Liver (tissue), 9 donors: ENCODE measurements around the gene FCHO2. TPM values are rescaled to one million over a fixed set of nuclear protein-coding genes. Genes with fewer than 3 reads are reported as not detected.
"Not testable (repeated sequence)": the region's sequence is repeated elsewhere in the genome, so short reads cannot be mapped to it uniquely, and the experiment has no call there.

Source experiments
- DNase-seq: peaks from one replicate; pipeline ENCODE4 v3.0.0-alpha.2; 2017; ENCODE audit warnings: low spot score
- H3K27ac ChIP-seq, 2 donors: one replicate each; pipeline ENCODE4 v1.7.0; 2013; ENCODE audit warnings: inconsistent platforms in 2 of 2, low read length in 2 of 2, control low read depth in 1 of 2, low read depth in 1 of 2, mild to moderate bottlenecking in 1 of 2
- H3K27me3 ChIP-seq, 4 donors: one replicate each; pipeline versions ENCODE4 v1.6.1 to v1.7.0; 2013; ENCODE audit warnings: low read length in 3 of 4, inconsistent platforms in 1 of 4, mild to moderate bottlenecking in 1 of 4, moderate library complexity in 1 of 4; ENCODE audit not compliant: control insufficient read depth in 4 of 4, insufficient read depth in 4 of 4
- H3K36me3 ChIP-seq, 4 donors: one replicate each; pipeline versions ENCODE4 v1.6.1 to v1.7.0; 2013; ENCODE audit warnings: low read length in 3 of 4, mild to moderate bottlenecking in 3 of 4, low read depth in 1 of 4, moderate library complexity in 1 of 4; ENCODE audit not compliant: control insufficient read depth in 4 of 4, insufficient read depth in 3 of 4
- H3K4me1 ChIP-seq, 4 donors: one replicate each; pipeline versions ENCODE4 v1.6.1 to v1.7.0; 2013; ENCODE audit warnings: low read length in 3 of 4, mild to moderate bottlenecking in 3 of 4, moderate library complexity in 1 of 4; ENCODE audit not compliant: control insufficient read depth in 4 of 4, insufficient read depth in 4 of 4
- H3K4me3 ChIP-seq, 3 donors: one replicate each; pipeline versions ENCODE4 v1.6.1 to v1.7.0; 2013; ENCODE audit warnings: low read length in 3 of 3, control low read depth in 1 of 3, low read depth in 1 of 3, mild to moderate bottlenecking in 1 of 3
- H3K9ac ChIP-seq, 2 donors: one replicate each; pipeline ENCODE4 v1.7.0; 2013; ENCODE audit warnings: low read length in 2 of 2, mild to moderate bottlenecking in 2 of 2, moderate library complexity in 2 of 2, control low read depth in 1 of 2, low read depth in 1 of 2
- H3K9me3 ChIP-seq, 4 donors: one replicate each; pipeline versions ENCODE4 v1.6.1 to v1.7.0; 2013; ENCODE audit warnings: low read length in 3 of 4; ENCODE audit not compliant: control insufficient read depth in 4 of 4
- EGR1 ChIP-seq, 2 donors: IDR thresholded peaks; 2 replicates each; pipeline ENCODE4 v1.6.1; 2016 to 2018; ENCODE audit warnings: antibody characterized with exemption in 2 of 2, low read depth in 2 of 2
- FOXA1 ChIP-seq: IDR thresholded peaks from 2 replicates; pipeline ENCODE4 v1.6.1; 2016; ENCODE audit warnings: antibody characterized with exemption
- GABPA ChIP-seq, 2 donors: IDR thresholded peaks in 1 of 2; conservative IDR thresholded peaks in 1 of 2; 2 replicates each; pipeline ENCODE4 v1.6.1; 2016; ENCODE audit warnings: antibody characterized with exemption in 2 of 2, mild to moderate bottlenecking in 1 of 2, moderate library complexity in 1 of 2
- HNF4A ChIP-seq, 2 donors: conservative IDR thresholded peaks; 2 replicates each; pipeline ENCODE4 v1.6.1; 2016; ENCODE audit warnings: antibody characterized with exemption in 2 of 2, mild to moderate bottlenecking in 2 of 2
- HNF4G ChIP-seq: IDR thresholded peaks from 2 replicates; pipeline ENCODE4 v1.6.1; 2016; ENCODE audit warnings: antibody characterized with exemption
- WGBS: extraction: QIAGEN DNeasy Blood & Tissue Kit; methylation state at CpG from one replicate; pipeline ENCODE4 v1.1.7; 2013; 5-methylcytosine and 5-hydroxymethylcytosine counted together
- polyA plus RNA-seq, 2 donors: library from polyadenylated mRNA; stranded (reverse) in 1 of 2; unstranded in 1 of 2; fragments of 200-250 nt in 1 of 2; fragments of >200 nt in 1 of 2; fragmentation: Nextera tagmentation in 1 of 2; extraction: Ambion mirVana in 1 of 2; gene quantifications; one replicate each; pipeline versions ENCODE4 v1.2.1 to v1.2.3, GENCODE V29; 2013 to 2015
- total RNA-seq, 2 donors: library from RNA; depleted of rRNA; stranded (reverse); fragments of >200 nt; gene quantifications; one replicate each; pipeline ENCODE4 v1.2.3, GENCODE V29; 2014
- TF ChIP-seq, protein P1 (sequence below): IDR thresholded peaks from 2 replicates; pipeline ENCODE4 v1.6.1; 2016; ENCODE audit warnings: antibody characterized with exemption, mild to moderate bottlenecking
- TF ChIP-seq, protein P2 (sequence below): IDR thresholded peaks from 2 replicates; pipeline ENCODE4 v1.6.1; 2016; ENCODE audit warnings: antibody characterized with exemption
- TF ChIP-seq, protein P3 (sequence below): IDR thresholded peaks from 2 replicates; pipeline ENCODE4 v1.6.1; 2016; ENCODE audit warnings: antibody characterized with exemption
- TF ChIP-seq, protein P4 (sequence below): fragments of 150-350 bp; IDR thresholded peaks from 2 replicates; pipeline ENCODE4 v1.5.1; 2017; ENCODE audit warnings: improper control_type of control experiment, low read depth, low read length; ENCODE audit not compliant: missing input control
- TF ChIP-seq, protein P5 (sequence below): IDR thresholded peaks from 2 replicates; pipeline ENCODE4 v1.6.1; 2016; ENCODE audit warnings: antibody characterized with exemption
- donor health status: healthy.
- donor health status: healthy.
- donor health status: healthy.
- donor health status: healthy.
- donor health status: healthy.

FCHO2 gene
- total and polyA plus RNA-seq, 4 donors = 5.3 to 37.5 (median 9.3) TPM

DNA sequence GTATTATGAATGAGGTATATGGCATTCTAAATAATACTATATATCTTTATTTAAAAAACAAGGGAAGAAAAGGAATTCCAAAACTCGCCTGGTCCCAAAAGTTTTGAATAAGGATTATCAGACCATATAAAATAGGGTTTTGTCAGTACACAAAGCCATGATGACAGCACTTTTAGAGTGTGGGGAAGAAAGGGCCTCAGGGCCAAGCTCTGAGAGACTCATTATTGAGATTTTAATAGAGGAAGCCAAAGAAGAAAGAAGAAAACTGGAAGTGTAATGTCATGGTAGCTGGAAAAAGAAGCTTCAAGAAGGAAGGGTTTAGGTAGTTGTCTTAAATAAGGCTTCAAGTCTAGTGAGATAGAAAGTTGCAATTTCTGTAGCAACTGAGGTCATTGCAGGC lies 53.0 kb downstream of the FCHO2 start:
- H3K9ac ChIP-seq = no peak overlapping the region
- no peak overlapping the region for H3K27ac ChIP-seq
- DNase-seq = no peak
- WGBS = 95% methylated on average over 1 of the region's 1 CpG
- no peaks in the 10 kb centered on the region for H3K4me1 ChIP-seq
- TF ChIP-seq, protein P1, sequence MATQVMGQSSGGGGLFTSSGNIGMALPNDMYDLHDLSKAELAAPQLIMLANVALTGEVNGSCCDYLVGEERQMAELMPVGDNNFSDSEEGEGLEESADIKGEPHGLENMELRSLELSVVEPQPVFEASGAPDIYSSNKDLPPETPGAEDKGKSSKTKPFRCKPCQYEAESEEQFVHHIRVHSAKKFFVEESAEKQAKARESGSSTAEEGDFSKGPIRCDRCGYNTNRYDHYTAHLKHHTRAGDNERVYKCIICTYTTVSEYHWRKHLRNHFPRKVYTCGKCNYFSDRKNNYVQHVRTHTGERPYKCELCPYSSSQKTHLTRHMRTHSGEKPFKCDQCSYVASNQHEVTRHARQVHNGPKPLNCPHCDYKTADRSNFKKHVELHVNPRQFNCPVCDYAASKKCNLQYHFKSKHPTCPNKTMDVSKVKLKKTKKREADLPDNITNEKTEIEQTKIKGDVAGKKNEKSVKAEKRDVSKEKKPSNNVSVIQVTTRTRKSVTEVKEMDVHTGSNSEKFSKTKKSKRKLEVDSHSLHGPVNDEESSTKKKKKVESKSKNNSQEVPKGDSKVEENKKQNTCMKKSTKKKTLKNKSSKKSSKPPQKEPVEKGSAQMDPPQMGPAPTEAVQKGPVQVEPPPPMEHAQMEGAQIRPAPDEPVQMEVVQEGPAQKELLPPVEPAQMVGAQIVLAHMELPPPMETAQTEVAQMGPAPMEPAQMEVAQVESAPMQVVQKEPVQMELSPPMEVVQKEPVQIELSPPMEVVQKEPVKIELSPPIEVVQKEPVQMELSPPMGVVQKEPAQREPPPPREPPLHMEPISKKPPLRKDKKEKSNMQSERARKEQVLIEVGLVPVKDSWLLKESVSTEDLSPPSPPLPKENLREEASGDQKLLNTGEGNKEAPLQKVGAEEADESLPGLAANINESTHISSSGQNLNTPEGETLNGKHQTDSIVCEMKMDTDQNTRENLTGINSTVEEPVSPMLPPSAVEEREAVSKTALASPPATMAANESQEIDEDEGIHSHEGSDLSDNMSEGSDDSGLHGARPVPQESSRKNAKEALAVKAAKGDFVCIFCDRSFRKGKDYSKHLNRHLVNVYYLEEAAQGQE = no peak
- TF ChIP-seq, protein P2, sequence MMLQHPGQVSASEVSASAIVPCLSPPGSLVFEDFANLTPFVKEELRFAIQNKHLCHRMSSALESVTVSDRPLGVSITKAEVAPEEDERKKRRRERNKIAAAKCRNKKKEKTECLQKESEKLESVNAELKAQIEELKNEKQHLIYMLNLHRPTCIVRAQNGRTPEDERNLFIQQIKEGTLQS = no peak
- TF ChIP-seq, protein P3, sequence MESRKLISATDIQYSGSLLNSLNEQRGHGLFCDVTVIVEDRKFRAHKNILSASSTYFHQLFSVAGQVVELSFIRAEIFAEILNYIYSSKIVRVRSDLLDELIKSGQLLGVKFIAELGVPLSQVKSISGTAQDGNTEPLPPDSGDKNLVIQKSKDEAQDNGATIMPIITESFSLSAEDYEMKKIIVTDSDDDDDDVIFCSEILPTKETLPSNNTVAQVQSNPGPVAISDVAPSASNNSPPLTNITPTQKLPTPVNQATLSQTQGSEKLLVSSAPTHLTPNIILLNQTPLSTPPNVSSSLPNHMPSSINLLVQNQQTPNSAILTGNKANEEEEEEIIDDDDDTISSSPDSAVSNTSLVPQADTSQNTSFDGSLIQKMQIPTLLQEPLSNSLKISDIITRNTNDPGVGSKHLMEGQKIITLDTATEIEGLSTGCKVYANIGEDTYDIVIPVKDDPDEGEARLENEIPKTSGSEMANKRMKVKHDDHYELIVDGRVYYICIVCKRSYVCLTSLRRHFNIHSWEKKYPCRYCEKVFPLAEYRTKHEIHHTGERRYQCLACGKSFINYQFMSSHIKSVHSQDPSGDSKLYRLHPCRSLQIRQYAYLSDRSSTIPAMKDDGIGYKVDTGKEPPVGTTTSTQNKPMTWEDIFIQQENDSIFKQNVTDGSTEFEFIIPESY = no peak
- TF ChIP-seq HNF4G (no peak), GABPA (IDR thresholded peaks at IDR 0.05 in 1 of 2, conservative IDR thresholded peaks at IDR 0.05 in 1 of 2) (no peak), EGR1 (IDR thresholded peaks at IDR 0.05; ENCODE audit: low read depth in 2 of 2) (no peak), FOXA1 (no peak), HNF4A (conservative IDR thresholded peaks at IDR 0.05) (no peak)
- TF ChIP-seq, protein P4, sequence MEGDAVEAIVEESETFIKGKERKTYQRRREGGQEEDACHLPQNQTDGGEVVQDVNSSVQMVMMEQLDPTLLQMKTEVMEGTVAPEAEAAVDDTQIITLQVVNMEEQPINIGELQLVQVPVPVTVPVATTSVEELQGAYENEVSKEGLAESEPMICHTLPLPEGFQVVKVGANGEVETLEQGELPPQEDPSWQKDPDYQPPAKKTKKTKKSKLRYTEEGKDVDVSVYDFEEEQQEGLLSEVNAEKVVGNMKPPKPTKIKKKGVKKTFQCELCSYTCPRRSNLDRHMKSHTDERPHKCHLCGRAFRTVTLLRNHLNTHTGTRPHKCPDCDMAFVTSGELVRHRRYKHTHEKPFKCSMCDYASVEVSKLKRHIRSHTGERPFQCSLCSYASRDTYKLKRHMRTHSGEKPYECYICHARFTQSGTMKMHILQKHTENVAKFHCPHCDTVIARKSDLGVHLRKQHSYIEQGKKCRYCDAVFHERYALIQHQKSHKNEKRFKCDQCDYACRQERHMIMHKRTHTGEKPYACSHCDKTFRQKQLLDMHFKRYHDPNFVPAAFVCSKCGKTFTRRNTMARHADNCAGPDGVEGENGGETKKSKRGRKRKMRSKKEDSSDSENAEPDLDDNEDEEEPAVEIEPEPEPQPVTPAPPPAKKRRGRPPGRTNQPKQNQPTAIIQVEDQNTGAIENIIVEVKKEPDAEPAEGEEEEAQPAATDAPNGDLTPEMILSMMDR = no peak
- peaks cover 0 to 6% (median 4%) of the 10 kb centered on the region in 4 donors for H3K36me3 ChIP-seq
- no peaks in the 10 kb centered on the region for H3K27me3 ChIP-seq
- H3K9me3 ChIP-seq = no peaks in the 10 kb centered on the region
- no peak overlapping the region for H3K4me3 ChIP-seq

DNA sequence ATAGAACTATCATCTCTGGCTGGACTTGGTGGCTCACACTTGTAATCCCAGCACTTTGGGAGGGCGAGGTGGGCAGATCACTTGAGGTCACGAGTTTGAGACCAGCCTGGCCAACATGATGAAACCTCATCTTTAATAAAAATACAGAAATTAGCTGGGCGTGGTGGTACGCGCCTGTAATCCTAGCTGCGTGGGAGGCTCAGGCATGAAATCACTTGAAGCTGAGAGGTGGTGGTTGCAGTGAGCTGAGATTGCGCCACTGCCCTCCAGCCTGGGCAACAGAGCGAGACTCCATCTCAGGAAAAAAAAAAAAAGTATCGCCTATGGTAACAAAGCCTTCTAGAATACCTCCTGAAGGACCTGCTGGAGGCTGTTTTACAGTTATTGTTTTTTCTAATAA lies 55.8 kb downstream of the FCHO2 start:
- H3K27ac ChIP-seq, H3K4me1 ChIP-seq, H3K9me3 ChIP-seq, H3K27me3 ChIP-seq, H3K36me3 ChIP-seq, DNase-seq, H3K4me3 ChIP-seq, H3K9ac ChIP-seq: not testable (repeated sequence)
- 98% methylated on average over 9 of the region's 9 CpGs for WGBS

DNA sequence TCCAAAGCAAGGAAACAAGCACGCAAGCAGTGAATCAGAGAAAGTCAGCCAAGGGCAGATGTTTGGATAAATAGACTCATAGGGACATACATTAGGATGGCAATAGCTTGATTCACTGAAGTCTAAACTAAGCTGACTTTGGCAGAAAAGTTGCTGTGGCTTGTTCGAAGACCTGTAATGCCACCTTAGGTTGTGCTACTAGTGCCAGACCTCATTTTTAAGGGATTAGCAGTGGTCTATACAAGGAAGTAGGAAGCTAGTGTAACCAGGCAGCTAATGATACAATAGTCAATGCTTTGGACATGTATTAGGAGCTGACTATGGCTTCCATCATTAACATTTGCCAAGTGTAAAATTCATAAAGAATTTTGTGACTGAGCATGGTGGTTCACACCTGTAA lies 63.1 kb downstream of the FCHO2 start:
- Histone ChIP-seq H3K27me3 (no peaks in the 10 kb centered on the region), H3K4me1 (peaks cover 0 to 13% (median 7%) of the 10 kb centered on the region in 4 donors), H3K9ac (no peak overlapping the region), H3K9me3 (no peaks in the 10 kb centered on the region), H3K36me3 (peaks cover 0 to 8% (median 4%) of the 10 kb centered on the region in 4 donors), H3K4me3 (no peak overlapping the region), H3K27ac (no peak overlapping the region)
- DNase-seq = no peak
- 94% methylated on average over 2 of the region's 2 CpGs for WGBS
- no peak for TF ChIP-seq EGR1 (IDR thresholded peaks at IDR 0.05; ENCODE audit: low read depth in 2 of 2)
- TF ChIP-seq, protein P4 = no peak
- no peak for TF ChIP-seq GABPA (IDR thresholded peaks at IDR 0.05 in 1 of 2, conservative IDR thresholded peaks at IDR 0.05 in 1 of 2)
- TF ChIP-seq, protein P5, sequence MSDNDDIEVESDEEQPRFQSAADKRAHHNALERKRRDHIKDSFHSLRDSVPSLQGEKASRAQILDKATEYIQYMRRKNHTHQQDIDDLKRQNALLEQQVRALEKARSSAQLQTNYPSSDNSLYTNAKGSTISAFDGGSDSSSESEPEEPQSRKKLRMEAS = no peak
- TF ChIP-seq, protein P2 = no peak
- no peak for TF ChIP-seq HNF4G
